IMR-90 (cell line): Measurements from ENCODE around the gene GNG12.

Experiments
- BHLHE40 ChIP-seq: fragments of 150-350 bp; IDR thresholded peaks from 2 replicates; pipeline ENCODE4 v1.6.1; 2016; ENCODE audit warnings: mild to moderate bottlenecking, low read depth, low read length
- CEBPB ChIP-seq: IDR thresholded peaks from 2 replicates; pipeline ENCODE4 v1.6.1; 2012; ENCODE audit warnings: low read depth, low read length, improper control_type of control experiment
- CHD1 ChIP-seq: IDR thresholded peaks from 2 replicates; pipeline ENCODE4 v1.6.1; 2012; ENCODE audit warnings: low read depth, low read length, improper control_type of control experiment
- CTCF ChIP-seq: conservative IDR thresholded peaks from 2 replicates; pipeline ENCODE4 v1.5.1; 2012; ENCODE audit warnings: mild to moderate bottlenecking, low read depth, low read length, improper control_type of control experiment
- ELK1 ChIP-seq: fragments of 150-350 bp; IDR thresholded peaks from 2 replicates; pipeline ENCODE4 v1.6.1; 2016; ENCODE audit warnings: low read depth, mild to moderate bottlenecking, low read length, moderate library complexity, borderline replicate concordance
- FOS ChIP-seq: fragments of 150-350 bp; IDR thresholded peaks from 2 replicates; pipeline ENCODE4 v1.6.1; 2016; ENCODE audit warnings: low read depth, low read length
- MAFK ChIP-seq: IDR thresholded peaks from 2 replicates; pipeline ENCODE4 v1.6.1; 2012; ENCODE audit warnings: low read depth, low read length, improper control_type of control experiment
- MAZ ChIP-seq: IDR thresholded peaks from 2 replicates; pipeline ENCODE4 v1.6.1; 2012; ENCODE audit warnings: low read depth, mild to moderate bottlenecking, low read length, improper control_type of control experiment, moderate library complexity, borderline replicate concordance
- MXI1 ChIP-seq: IDR thresholded peaks from 2 replicates; pipeline ENCODE4 v1.6.1; 2012; ENCODE audit warnings: low read depth, mild to moderate bottlenecking, low read length, moderate library complexity, borderline replicate concordance
- POLR2A ChIP-seq: IDR thresholded peaks from 2 replicates; pipeline ENCODE4 v1.6.1; 2012; ENCODE audit warnings: mild to moderate bottlenecking, low read depth, low read length
- RFX5 ChIP-seq: IDR thresholded peaks from 2 replicates; pipeline ENCODE4 v1.8.0; 2012; ENCODE audit warnings: low read depth, mild to moderate bottlenecking, low read length, moderate library complexity

- TF ChIP-seq CTCF (peak; percentile 97), CHD1 (no peak), MAFK (no peak), POLR2A (peak; percentile 54; the same call in 1 of the 2 replicates), FOS (no peak), RFX5 (no peak), CEBPB (no peak), BHLHE40 (no peak), ELK1 (no peak), MXI1 (no peak), MAZ (no peak)
Measured at GRCh38 chr1:67853704-67854103, 20.4 kb upstream of the GNG12 start.
